Right forelimb (tissue), 1 donor: ENCODE measurements around the gene ERI2.
A peak's percentile ranks its signal among the peaks of the same experiment; 100 is the strongest.
"Not testable (repeated sequence)": the region's sequence is repeated elsewhere in the genome, so short reads cannot be mapped to it uniquely, and the experiment has no call there.

ENCODE experiments used
- DNase-seq: peaks from one replicate; pipeline ENCODE4 v3.0.0-alpha.2; 2018

Gene ERI2

DNA sequence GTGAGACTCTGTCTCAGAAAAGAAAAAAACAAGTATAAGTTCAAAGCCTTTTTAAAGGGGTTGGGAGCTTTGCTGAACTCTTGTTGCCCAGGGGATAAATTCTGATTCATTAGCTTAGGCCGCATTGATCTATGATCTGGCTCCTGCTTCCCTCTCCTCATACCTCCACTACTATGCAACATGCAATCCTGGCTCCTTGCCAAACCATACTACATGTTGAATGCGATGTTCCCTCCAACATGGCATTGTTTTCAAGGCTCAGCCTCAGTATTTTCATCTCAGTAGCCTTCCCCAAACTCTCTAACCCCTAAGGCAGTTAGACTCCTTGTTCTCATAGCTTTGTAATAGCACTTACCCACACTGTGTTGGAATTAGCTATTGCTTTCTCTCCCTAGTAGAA, 6.2 kb upstream of the ERI2 start:
- no peak for DNase-seq

DNA sequence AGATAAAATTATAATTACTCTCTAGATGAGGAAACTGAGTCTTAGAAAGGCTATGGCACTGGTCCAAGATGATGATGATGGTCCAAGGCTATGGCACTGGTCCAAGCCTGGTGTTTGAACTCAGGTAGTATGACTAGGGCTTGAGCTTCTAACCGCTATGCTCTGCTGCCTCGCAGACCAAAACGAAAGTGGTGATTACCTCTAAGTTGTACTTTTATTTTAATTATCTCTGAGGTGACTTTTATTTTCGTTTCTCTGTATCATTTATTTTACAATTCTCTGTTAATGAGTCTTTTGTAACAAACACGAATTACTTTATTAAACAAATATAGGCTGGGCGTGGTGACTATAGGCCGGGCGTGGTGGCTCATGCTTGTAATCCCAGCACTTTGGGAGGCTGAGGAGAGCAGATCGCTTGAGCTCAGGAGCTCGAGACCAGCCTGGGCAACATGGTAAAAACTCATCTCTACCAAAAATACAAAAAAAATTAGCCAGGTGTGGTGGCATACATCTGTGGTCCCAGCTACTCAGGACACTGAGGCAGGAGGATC, 5.7 kb upstream of the ERI2 start:
- no peak for DNase-seq

DNA sequence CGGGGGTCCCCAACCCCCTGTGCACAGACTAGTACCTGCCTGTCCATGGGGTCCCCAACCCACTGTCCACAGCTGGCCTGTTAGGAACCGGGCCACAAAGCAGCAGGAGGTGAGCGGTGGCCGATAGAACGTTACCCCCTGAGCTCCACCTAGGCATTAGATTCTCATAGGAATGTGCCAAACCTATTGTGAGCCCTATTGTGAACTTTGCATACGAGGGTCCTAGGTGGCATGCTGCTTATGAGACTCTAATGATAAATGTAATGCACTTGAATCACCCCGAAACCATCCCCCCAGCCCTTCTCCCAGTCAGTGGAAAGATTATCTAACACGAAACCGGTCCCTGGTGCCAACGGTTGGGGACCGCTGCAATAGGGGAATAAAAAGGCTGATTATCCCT, 1.6 kb upstream of the ERI2 start:
- no peak for DNase-seq

DNA sequence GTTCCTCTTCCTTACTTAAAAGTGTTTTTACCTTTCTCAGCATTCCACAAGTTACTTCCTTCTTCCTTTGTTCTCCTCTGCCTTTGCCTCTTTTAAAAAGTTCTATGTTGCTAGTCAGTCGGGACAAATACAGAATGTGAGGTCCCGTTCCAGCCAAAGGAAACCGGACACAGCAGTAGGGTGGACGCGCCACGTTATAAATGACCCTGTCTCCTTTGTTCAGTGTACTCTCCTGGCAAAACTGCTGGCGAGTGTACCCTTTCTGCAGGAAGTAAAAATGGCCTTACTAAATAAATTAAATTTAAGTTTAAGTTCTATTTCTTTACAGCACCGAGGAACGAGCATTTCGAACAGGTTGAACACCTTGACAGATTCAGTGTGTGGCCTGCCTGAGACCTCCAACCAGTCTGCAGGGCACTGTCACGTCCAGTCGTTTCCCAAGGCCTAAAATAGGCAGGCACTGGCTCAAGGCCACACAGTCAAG, 546 bp downstream of the ERI2 start:
- not testable (repeated sequence) for DNase-seq

DNA sequence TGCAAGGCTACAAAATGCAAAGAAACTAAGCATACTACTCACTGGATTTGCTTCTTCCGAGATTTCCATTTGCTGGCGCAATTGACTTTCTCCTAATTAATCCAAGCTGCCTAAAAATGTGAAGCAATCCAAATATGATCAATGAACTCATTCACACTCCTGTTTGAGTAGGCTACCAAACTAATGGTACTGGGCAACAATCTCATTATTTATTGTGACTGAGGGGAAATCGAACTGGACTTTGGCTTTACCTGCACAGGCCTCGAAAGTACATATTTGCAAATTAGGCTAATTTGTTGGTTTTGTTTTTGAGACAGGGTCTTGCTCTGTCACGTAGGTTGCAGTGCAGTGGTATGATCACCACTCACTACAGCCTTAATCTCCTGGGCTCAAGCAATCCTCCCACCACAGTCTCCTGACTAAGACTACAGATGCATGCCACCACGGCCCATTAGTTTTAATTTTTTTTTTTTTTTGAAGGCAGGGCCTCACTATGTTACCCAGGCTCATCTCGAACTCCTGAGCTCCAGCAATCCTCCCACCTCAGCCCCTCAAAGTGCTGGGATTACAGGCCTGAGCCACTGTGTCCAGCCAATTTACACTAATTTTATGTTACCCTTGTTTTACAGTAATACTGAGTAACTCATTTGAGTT, 2.6 kb downstream of the ERI2 start:
- DNase-seq: no peak

DNA sequence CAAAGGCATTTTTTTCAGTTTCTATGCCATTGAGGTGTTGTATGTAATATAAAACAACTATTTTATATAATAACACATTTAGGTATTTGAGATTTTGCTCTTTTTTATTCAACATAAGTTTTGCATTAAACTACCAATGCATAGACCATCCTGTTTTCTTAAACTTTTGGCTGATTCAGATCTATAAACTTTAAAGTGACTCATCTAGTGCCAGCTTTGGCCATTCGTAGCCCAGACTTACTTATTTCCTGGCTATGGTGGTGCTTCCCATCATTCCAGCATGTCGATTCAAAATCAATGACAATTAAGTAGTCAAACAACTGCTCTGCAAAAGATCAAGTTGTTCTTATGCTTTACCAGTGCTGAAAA, 3.1 kb downstream of the ERI2 start:
- no peak for DNase-seq

DNA sequence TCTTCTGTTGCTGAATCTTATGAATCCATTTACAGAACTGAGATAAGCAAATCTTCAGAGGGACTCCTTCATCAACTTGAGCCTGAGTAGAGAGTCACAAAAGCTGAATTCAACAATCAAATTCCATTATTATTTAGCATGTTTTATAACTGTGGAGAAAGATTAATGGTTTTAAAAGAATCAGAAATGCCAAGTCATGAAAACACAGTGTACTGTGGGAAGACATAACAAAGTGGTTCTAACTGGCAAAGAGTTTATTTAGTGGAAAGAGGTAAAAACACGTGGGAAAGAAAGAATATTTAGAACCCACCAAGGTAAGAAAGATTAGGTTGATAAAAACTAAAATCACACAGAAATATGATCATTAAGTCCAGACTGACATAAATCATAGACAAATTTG, 5.0 kb downstream of the ERI2 start:
- no peak for DNase-seq

DNA sequence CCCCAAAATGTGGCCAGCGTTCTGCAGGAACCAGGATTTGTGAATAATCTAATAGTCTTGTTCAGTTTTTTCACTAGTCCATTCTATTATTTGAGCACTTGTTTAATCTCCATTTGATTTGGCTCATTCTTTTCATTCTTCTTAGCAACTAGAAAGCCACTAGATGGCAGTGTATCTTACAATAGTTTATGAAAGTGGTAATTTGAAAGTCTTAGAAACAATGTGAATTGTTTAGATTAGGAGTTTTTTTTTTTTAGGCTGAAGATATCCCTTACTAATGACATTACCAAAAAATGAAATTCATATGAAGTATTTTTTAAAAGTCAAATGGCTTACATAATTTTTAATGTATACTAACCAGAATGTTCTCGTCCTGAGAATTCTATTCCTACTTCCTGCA, 6.7 kb downstream of the ERI2 start:
- no peak for DNase-seq

DNA sequence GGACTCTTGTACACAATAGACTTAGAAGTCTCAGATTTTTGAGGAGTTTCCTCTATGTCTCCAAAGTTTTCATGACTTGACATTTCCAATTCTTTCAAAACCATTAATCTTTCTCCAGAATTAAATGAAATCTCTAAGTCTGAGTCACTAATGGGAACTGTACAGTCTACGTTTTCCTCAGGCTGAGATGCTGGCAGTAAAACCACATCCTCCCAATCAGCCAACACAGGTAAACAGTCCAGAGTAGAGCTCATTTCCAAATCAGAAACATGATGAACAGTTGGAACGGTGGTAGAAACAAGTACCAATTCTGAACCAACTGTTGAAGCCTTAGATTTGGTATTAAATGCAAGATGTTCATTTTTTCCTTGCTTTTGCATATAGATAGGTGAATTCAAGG, 7.9 kb downstream of the ERI2 start:
- DNase-seq: no peak

DNA sequence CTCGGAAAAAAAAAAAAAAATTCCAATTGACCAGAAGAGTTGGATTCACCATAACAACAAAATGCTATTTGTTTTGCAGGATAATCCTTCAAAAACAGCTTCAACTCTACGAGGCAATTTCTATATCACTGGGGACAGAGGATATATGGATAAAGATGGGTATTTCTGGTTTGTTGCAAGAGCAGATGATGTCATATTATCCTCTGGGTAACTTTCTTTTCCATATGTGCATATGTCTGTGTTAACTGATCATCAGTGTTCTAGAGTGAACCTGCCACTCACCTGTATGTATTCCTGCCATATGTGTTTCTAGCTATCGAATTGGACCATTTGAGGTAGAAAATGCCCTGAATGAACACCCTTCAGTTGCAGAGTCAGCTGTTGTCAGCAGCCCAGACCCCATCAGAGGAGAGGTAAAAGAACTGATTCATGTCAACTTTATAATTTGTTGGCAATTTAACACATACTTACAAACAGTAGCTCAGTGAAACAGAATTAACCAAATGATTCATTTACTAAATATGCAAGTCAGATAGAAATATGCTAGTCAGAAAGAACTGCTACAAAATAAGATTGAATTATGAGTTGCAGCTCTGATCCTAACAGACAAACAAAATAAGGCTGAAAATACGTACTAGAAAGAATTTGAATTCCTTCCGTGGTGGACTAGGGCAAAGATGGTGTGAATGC, 14.2 kb downstream of the ERI2 start:
- DNase-seq: no peak

DNA sequence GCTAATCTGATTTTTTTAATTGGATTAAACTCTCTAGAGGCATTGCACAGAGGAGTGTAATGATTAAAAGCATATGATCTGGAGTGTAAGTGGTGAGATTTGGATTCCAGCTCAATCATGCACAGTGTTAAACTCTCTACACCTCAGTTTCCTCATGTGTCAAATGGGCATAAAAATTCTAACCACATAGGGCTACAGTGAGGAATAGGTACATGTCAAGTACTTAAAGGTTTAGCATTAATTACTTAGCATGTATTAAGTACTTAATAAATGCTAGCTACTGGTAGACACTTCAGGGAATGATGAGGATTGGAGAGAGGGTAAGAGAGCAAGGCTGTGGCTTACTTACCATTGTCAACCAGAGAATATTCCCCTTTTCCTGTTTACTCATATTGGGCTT, 17.1 kb downstream of the ERI2 start:
- no peak for DNase-seq

DNA sequence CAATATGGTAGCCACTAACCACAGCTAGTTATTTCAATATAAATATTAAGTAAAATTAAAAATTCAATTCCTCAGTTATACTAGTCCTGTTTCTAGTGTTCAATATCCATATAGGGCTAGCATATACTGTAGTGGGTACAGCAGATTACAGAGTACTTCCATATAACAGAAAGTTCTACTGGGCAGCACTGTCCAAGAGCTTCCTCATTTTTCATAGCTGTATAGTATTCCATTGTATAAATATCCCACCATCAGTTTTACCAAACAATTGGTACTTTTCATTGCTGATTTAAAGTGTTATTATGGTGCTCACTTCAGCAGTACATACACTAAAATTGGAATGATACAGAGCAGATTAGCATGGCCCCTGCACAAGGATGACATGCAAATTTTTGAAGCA, 22.1 kb downstream of the ERI2 start:
- DNase-seq: no peak

DNA sequence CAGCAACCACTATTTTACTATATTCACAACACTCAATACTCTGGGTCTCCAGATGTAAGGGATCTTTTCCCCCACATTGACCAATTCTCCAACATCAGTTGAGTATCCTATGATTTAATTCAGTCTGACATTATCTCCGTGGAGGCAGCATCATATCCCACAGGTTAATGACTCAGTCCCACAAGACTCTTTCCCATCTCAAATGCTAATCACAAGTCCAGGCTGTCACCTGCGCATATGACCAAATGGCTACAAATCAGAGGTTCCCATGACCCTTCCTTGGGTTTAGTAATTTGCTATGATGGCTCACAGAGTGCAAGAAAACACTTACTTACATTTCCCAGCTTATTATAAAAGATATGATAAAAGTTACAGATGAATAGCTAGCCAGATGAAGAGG, 23.8 kb downstream of the ERI2 start:
- no peak for DNase-seq

DNA sequence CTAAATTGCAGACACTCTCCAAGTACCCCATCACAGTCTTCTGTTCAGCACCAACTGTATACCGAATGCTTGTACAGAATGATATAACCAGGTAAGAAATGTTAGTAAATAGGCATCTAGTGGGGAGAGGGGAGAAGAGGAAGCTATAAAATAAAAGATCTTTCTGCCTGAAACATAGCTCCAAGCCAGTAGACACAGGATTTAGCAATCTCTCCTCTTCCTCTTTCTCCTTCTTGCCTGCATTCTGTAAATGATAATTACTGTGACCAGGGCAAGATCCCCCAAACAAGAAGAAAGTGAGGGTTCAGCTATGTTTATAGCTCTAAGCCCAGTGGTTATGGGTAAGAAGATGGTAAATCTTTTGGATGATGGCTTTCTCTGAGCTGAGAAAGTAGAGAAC, 24.6 kb downstream of the ERI2 start:
- DNase-seq: no peak

DNA sequence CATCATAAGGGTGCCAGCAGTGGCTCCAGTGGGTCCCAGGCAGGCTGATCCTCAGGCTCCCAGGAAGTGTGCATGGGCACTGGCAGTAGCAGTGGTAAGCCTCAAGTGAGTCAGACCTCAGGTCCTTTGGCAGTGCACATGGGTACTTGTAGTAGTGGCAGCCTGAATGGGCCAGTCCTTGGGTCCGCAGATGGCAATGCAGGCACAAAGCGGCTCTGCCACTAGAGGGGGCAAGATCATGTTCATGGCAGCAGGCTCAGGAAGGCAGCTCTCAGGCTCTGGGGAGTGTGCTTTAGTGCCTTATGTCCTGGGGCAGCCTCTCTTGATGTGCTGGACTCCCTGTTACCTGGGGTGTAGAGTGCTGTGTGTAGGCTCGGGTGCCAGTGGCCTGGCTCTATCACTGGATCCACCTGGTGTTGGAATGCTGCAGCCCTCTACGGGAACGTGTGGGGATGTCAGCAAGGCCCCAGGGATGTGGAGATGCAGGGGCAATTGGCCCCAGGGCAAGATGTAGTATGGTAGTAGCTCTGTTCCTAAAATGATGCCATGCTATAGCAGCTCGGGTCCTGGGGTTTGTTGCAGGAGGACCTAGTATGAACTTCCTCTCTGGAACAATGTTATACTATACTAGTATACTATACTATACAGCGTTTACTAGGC, 31.4 kb downstream of the ERI2 start:
- DNase-seq: peak; percentile 47

DNA sequence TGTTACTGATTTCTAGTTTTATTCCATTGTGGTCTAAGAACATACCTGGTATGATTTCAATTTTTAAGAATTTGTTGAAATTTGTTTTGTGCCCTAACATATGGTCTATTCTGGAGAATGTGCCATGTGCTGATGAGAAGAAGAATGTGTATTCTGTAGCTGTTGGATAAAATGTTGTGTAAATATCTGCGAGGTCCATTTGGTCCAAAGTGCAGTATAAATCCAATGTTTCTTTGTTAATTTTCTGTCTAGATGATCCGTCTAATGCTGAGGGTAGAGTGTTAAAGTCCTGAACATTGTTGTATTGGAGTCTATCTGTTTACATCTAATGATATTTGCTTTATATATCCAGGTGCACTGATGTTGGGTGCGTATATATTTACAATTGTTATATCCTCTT, 32.6 kb downstream of the ERI2 start:
- no peak for DNase-seq

DNA sequence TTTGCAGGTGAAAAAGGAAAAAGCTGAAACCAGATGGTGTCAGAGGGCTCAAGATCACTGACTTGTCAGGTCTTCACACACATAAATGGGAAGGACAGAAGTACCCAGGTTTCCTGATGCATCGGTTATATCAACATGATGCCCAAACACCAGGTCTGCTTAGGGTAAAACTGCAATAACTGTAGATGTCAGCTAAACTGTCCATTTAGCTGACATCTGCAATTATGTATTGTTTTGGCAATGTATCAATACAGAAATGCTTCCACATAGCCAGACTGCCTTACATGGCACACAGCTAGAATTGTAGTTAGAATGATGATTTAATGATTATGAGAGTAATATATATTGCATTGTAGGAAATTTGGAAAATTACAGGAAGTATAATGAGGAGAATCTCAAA, 37.5 kb downstream of the ERI2 start:
- no peak for DNase-seq

DNA sequence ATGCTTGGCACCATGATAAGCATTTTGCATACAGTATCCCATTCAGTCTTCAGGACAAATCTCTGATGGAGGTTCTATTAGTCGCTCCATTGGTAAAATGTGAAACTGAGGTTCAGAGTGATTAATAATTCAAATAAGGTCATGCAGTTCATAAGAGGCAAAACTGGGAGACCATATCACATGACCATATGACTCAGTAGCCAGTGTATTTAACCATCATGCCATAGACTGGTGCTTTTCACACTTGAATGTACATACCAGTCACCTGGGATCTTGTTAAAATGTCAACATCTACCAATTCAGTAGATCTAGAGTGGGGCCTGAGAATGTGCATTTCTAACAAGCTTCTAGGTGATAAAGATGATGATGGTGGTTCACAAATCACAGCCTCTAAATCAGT, 38.2 kb downstream of the ERI2 start:
- DNase-seq: no peak

DNA sequence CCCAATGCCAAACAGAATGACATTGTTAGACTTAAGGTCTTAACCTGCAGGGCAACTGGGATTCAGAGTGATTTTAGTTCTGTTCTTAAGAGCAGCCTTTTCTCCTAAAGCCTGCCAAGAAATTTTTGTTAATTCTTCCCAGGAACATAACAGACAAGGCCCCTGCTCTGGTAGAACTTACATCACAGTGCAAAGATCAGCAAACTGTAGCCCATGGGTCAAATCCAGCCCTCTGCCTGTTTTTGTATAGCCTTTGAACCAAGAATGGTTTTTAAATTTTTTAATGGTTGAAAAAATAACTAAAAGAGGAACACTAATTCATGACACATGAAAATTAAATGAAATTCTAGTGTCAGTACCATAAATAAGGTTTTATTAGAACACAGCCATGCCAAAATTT, 38.7 kb downstream of the ERI2 start:
- DNase-seq: no peak

DNA sequence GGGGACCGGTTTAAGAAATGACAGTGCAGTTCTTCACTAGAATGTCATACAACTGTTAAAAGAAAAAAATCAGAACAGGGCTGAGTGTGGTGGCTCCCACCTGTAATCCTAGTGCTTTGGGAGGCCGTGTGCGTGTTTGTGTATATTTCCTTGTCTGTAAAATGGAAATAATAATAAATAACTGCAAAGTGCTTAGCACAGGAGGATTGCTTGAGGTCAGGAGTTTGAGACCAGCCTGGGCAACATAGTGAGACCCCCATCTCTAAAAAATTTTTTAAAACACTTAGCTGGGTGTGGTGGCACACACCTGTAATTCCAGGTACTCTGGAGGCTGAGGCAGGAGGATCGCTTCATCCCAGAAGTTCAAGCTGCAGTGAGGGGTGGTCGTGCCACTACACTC, 40.0 kb downstream of the ERI2 start:
- DNase-seq: no peak

DNA sequence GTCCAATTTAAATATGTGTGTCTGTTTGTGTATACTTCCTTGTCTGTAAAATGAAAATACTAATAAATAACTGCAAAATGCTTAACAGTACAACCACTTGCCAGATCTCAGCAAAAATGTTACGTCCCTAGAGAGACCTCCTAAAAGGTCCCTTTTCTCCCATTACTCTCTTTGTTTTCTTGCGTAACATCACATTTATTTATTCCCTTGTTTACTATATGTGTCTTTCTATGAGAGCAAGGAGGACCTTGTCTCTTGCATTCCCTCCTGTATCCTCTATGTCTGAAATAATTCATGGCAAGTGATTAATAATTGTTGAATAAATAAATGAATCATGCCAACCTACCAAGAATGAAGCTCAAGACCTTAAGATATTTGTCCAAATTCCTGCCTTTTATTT, 40.5 kb downstream of the ERI2 start:
- DNase-seq: no peak

DNA sequence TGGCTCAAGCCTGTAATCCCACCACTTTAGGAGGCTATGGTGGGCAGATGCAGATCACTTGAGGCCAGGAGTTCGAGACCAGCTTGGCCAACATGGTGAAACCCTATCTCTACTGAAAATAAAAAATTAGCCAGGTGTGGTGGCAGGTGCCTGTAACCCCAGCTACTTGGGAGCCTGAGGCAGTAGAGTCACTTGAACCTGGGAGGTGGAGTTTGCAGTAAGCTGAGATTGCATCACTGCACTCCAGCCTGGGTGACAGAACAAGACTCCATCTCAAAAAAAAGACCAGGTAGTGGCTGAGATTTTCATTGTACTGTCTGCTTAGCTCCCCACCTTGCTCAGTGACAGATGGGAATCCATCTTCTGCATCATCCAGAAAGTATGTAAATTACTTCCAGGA, 41.8 kb downstream of the ERI2 start:
- DNase-seq: not testable (repeated sequence)

DNA sequence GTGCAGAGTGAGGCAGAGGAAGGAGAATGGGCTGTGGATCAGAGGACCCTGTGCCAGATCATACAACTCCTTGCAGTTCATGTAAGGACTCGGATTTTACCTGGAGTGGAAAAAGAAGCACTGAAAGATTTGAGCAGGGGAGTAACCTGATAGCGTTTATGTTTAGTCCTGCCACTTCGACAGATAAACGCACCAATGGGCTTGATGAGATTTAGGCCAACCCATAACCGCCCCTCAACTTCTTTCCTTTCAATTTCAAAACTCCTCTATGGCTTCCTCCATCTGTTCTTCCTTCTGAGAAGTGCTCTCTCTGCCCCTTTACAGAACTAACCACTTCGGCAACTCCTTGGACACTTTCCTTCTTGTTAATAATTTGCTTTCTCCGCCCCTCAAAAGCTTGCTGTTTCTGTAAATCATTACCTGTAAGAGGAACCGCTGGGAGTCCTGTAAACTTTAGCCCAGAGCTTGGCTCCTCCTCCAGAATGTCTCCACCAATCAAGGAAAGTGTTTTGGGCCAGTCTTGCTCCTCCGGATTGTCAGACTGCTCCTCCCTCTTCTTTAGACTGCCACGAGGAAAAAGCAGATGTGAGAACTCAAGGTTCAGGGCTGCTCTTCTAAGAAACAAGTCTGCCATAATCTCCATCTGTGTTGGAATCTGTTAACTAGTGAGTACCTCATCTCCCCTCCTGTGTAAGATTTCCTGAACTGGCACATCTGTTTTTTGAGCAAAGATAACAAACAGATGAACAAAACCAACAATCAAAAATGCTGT, 42.6 kb downstream of the ERI2 start, which contains the start of gene ACSM3:
TSS of gene ACSM3 (plus strand) at position 554 of the 772 bp plus-strand sequence. CDS start 6,021 bp downstream, outside the sequence.
- peak; percentile 67 for DNase-seq
